Measurements from ENCODE around the gene CFTR.

DNA sequence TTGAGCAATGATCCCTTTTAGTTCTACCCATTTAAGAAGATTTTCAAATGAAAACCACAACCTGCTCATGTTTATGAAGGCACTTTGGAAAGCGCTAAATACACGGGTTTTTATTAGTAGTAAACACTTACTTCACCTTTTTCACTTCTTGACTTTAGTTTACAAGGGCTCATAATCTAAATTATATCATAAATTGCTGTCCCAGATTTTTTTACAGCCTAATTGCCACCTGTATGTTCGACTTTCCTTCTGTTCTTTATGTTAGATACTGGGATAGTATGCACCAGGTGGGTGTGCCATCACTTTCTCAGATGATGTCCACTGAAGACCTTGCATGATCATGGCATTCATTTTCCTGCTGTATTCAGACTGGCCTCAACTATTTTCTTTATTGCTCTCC, 22.5 kb downstream of the CFTR start:
- TF ChIP-seq CTCF (conservative IDR thresholded peaks at IDR 0.05; ENCODE audit: low read length): no peak
- no peak for TF ChIP-seq EZH2phosphoT487 (IDR thresholded peaks at IDR 0.05; ENCODE audit: borderline replicate concordance)
